Vagina (tissue), 2 donors: ENCODE data around the gene MORN4.

Source experiments
- CTCF ChIP-seq, 3 experiments: fragments of 450-650 bp in 2 of 3; fragments of 200-600 bp in 1 of 3; sonication (generic) in 1 of 3; IDR thresholded peaks; one replicate each; pipeline ENCODE4 v1.5.1; 2017 to 2019; ENCODE audit warnings: antibody characterized with exemption in 3 of 3, mild to moderate bottlenecking in 2 of 3, moderate library complexity in 2 of 3
- POLR2A ChIP-seq, 2 donors: fragments of 450-650 bp; IDR thresholded peaks; one replicate each; pipeline ENCODE4 v1.6.1; 2017; ENCODE audit warnings: antibody characterized with exemption in 2 of 2, mild to moderate bottlenecking in 2 of 2, moderate library complexity in 2 of 2
- POLR2AphosphoS5 ChIP-seq, 2 donors: sonication (generic); formaldehyde crosslinking; IDR thresholded peaks; one replicate each; pipeline ENCODE4 v1.9.0; 2017; ENCODE audit warnings: antibody characterized with exemption in 2 of 2, mild to moderate bottlenecking in 2 of 2, low read depth in 1 of 2; ENCODE audit not compliant: insufficient read depth in 1 of 2

DNA sequence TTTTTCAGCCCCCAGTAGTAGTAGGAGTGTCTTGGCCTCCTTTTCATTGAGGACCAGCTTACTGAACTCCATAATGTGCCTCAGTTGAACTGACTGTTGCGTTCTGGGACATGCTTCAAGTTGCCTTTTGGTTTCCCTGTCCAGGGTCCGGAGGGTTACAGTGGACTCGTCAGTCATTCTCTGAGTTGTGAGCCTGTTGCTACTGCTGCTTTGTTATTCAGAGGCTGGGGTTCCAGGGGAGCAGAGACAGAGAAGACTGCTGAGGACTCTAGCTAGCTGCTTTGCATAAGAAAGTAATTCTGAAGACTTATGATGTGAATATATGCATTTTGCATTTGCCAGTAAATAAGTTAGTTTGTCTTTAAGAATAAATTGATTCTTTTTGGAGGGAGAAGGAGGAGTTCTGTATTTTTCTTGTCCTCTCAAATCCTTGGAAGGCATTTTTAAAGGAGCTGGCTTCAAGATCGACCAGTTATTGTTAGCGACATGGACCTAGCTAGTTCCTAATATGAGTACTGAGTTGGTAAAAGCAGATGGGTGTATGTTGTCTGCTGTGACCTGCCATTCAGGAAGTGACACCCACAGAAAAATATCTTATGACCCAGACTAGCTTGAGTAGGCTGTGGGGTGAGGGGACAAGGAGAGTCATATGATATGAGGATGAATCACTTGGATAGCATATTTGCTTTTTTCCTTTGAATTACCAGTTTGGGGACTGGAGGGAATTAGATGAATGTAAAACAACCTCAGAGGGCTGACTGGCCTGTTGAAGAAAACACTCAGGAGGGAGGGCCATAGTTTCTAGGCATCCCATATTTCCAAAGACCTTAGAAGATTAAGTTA is 15.5 kb upstream of the MORN4 start:
- no peak for TF ChIP-seq POLR2A (IDR thresholded peaks at IDR 0.05)
- TF ChIP-seq CTCF (IDR thresholded peaks at IDR 0.05): no peak
- peak in 1 of 2 donors; percentile 76 for TF ChIP-seq POLR2AphosphoS5 (IDR thresholded peaks at IDR 0.05; ENCODE audit: insufficient read depth in 1 of 2, low read depth in 1 of 2)
